CD4-positive, alpha-beta memory T cell (primary cell): Measurements from ENCODE around the gene GDPGP1. TPM values are rescaled to one million over a fixed set of nuclear protein-coding genes. Genes with fewer than 3 reads are reported as not detected.

Source experiments
- CTCF ChIA-PET: fragments of 350-600 bp; sonication (Branson Sonifier 250); formaldehyde crosslinking; loops from one replicate; lab custom pipeline; 2021; ENCODE audit warnings: inconsistent platforms; ENCODE audit not compliant: partially characterized antibody; lab: Charles Lee
- POLR2A ChIA-PET: fragments of 350-600 bp; sonication (Branson Sonifier 250); formaldehyde crosslinking; loops from one replicate; lab custom pipeline; 2021; ENCODE audit not compliant: partially characterized antibody; lab: Charles Lee
- DNase-seq, 5 donors: peaks; one replicate each; pipeline versions ENCODE4 v3.0.0 to v3.0.0-alpha.2; 2020 to 2022; ENCODE audit warnings: mixed read lengths in 1 of 5
- H3K27ac ChIP-seq: one replicate; pipeline ENCODE4 v1.7.0; 2013; ENCODE audit warnings: low read depth, low read length
- H3K27me3 ChIP-seq: 2 replicates; pipeline ENCODE4 v1.7.0; 2013; ENCODE audit warnings: mild to moderate bottlenecking, low read length, moderate library complexity; ENCODE audit not compliant: insufficient read depth
- H3K36me3 ChIP-seq: 2 replicates; pipeline ENCODE4 v1.7.0; 2013; ENCODE audit warnings: mild to moderate bottlenecking, low read length, moderate library complexity; ENCODE audit not compliant: insufficient read depth
- H3K4me1 ChIP-seq: 2 replicates; pipeline ENCODE4 v1.7.0; 2013; ENCODE audit warnings: mild to moderate bottlenecking, low read length, moderate library complexity; ENCODE audit not compliant: insufficient read depth
- H3K4me3 ChIP-seq, 2 donors: one replicate each; pipeline ENCODE4 v1.7.0; 2013; ENCODE audit warnings: low read length in 2 of 2, mild to moderate bottlenecking in 1 of 2
- H3K9me3 ChIP-seq, 2 donors: one replicate each; pipeline ENCODE4 v1.7.0; 2013; ENCODE audit warnings: low read length in 2 of 2, control low read depth in 1 of 2; ENCODE audit not compliant: control insufficient read depth in 1 of 2
- H3K27ac Mint-ChIP-seq, 7 donors: one replicate each; pipeline ENCODE4 v1.8.0; 2020 to 2021; ENCODE audit warnings: mixed read lengths in 7 of 7, mild to moderate bottlenecking in 6 of 7, inconsistent platforms in 3 of 7, moderate library complexity in 3 of 7
- H3K27me3 Mint-ChIP-seq, 2 donors: one replicate each; pipeline ENCODE4 v1.8.0; 2020 to 2021; ENCODE audit warnings: mixed read lengths in 2 of 2
- H3K36me3 Mint-ChIP-seq, 2 donors: one replicate each; pipeline ENCODE4 v1.8.0; 2020 to 2021; ENCODE audit warnings: mixed read lengths in 2 of 2, inconsistent platforms in 1 of 2, mild to moderate bottlenecking in 1 of 2
- H3K4me1 Mint-ChIP-seq, 4 donors: one replicate each; pipeline ENCODE4 v1.8.0; 2020 to 2021; ENCODE audit warnings: mixed read lengths in 4 of 4, mild to moderate bottlenecking in 1 of 4
- H3K4me3 Mint-ChIP-seq, 8 donors: one replicate each; pipeline ENCODE4 v1.8.0; 2020 to 2021; ENCODE audit warnings: mixed read lengths in 8 of 8, mild to moderate bottlenecking in 7 of 8, moderate library complexity in 6 of 8, inconsistent platforms in 3 of 8
- H3K9me3 Mint-ChIP-seq, 8 donors: one replicate each; pipeline ENCODE4 v1.8.0; 2020 to 2021; ENCODE audit warnings: mixed read lengths in 8 of 8, mild to moderate bottlenecking in 5 of 8, inconsistent platforms in 3 of 8, moderate library complexity in 1 of 8
- intact Hi-C: fragments of 100-400 bp; cut with micrococcal nuclease; formaldehyde crosslinking; loops from one replicate; pipeline ENCODE4 v1.15.1; 2023
- polyA plus RNA-seq, 2 donors: library from polyadenylated mRNA; unstranded; fragments of 300-500 nt; fragmentation: Illumina TruSeq; gene quantifications; one replicate each; pipeline ENCODE4 v1.2.3, GENCODE V29; 2021
- total RNA-seq, 2 experiments: library from RNA; stranded (reverse); gene quantifications; one replicate each; pipeline ENCODE4 v1.2.3, GENCODE V29; 2021

GDPGP1 gene
- total and polyA plus RNA-seq, 4 experiments from 2014 or later = 0.58 to 15.0 (median 6.0) TPM

DNA sequence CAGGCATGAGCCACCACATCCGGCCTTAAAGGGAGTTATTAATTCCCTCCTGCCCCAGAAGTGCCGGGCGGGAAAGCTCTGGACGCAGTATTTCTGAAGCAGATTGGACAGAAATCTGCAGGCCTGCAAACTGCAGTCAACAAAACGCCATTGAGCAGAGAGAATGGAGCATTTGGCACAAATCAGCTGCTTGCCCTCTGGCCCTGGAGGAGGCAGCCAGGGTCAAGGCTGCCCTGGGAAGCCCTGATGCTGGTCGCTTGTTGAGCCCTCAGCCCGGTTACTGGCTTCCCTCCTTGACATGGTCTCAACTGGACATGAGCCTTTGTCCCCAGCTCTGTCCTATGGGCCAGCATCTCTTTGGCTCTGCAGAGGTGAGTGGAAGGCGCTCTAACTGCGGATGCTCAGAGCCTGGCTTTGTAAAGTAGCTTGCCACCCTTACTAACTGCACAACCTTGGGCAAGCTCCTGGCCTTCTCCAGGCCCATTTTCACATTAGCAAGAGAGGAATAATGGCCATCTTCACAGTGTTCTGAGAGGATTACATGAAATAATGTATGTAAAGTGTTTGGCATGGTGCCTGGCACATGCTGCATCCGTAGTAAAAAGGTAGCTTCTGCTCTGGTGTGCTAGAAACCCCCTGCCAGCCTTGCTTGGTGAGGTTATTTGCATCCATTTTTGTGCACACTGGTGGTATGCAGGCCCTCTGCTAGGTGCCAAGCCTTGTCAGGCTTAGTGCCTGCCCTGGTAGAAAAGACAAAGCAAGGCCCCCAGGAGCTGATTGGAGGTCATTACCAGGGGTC is 28.8 kb upstream of the GDPGP1 start:
- intact Hi-C loops = no loop called here
- no peak overlapping the region for H3K4me3 Mint-ChIP-seq
- CTCF ChIA-PET = interaction anchor here (1.2 to 3.8 kb wide), 3 partner anchors 14 to 59 kb away, joined by 3 to 14 read pairs (median 4); no protein-coding TSS in a partner anchor

DNA sequence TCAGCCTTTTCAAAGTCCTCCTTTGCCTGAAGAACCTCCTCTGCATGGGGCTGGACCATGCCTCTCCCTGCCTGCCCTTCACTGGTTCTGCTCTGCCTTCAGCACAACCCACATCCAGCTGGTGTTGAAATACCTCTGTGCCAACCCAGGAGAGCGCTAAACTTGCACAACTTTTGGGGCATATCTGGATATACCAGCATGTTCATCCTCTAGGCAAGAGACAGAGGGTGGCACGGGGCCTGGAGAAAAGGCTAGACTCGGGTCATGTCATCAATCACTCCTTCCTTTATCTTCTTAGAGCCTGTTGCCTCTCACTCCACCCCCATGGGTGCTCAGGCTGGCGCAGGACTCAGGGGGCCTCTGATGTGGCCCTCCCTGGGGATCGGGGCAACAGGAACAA is 28.1 kb upstream of the GDPGP1 start:
- CTCF ChIA-PET = interaction anchor here (1.2 to 3.8 kb wide), 2 partner anchors 13 to 15 kb away, joined by 4 to 14 read pairs; no protein-coding TSS in a partner anchor
- POLR2A ChIA-PET = interaction anchor here (7.5 kb wide), 1 partner anchor 25 kb away, joined by 130 read pairs; the partner anchor contains the start of genes CIB1 and GDPGP1
- Histone ChIP-seq H3K4me1 (peaks cover 32% of the 10 kb centered on the region), H3K27me3 (no peaks in the 10 kb centered on the region), H3K9me3 (no peaks in the 10 kb centered on the region), H3K27ac (no peak overlapping the region), H3K36me3 (no peaks in the 10 kb centered on the region), H3K4me3 (no peak overlapping the region)
- no peak for DNase-seq
- Mint-ChIP-seq H3K4me1 (peaks cover 22 to 39% (median 31%) of the 10 kb centered on the region in 4 donors), H3K4me3 (peak overlapping the region in 2 of 8 donors; percentile 10 to 29), H3K27me3 (no peaks in the 10 kb centered on the region), H3K9me3 (no peaks in the 10 kb centered on the region), H3K36me3 (peaks cover 0 to 8% of the 10 kb centered on the region in 2 donors), H3K27ac (no peak overlapping the region)
- intact Hi-C loops = no loop called here

More for the DNA sequence above, 28.8 kb upstream of the GDPGP1 start:
- Histone ChIP-seq H3K9me3 (no peaks in the 10 kb centered on the region), H3K27ac (no peak overlapping the region), H3K4me3 (no peak overlapping the region), H3K4me1 (peaks cover 34% of the 10 kb centered on the region), H3K27me3 (no peaks in the 10 kb centered on the region), H3K36me3 (no peaks in the 10 kb centered on the region)
- POLR2A ChIA-PET = interaction anchor here (7.5 kb wide), 1 partner anchor 26 kb away, joined by 130 read pairs; the partner anchor contains the start of genes CIB1 and GDPGP1
- Mint-ChIP-seq H3K36me3 (peaks cover 0 to 7% of the 10 kb centered on the region in 2 donors), H3K9me3 (no peaks in the 10 kb centered on the region), H3K4me1 (peaks cover 18 to 38% (median 30%) of the 10 kb centered on the region in 4 donors), H3K27ac (no peak overlapping the region), H3K27me3 (no peaks in the 10 kb centered on the region)
- no peak for DNase-seq

DNA sequence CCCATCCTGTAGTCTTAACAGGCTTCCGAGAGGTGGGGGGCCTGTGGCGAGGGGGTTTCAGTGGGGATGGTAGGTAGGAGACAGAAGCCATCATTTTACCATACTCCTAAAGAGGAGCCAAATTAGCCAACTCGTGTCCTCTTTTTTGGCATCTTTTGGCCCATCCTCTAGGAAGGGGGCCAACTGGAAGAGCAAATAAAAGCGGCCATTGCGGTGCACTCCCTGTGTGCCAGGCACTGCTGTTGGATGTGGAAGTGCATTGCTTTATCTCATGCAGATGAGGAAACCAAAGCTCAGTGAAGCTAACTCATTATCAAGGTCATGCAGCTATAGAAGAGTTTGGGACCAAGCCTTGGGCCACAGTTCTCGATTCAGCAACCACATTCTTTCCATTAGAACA is 26.8 kb upstream of the GDPGP1 start:
- H3K27ac Mint-ChIP-seq = no peak overlapping the region
- H3K36me3 ChIP-seq = no peaks in the 10 kb centered on the region

DNA sequence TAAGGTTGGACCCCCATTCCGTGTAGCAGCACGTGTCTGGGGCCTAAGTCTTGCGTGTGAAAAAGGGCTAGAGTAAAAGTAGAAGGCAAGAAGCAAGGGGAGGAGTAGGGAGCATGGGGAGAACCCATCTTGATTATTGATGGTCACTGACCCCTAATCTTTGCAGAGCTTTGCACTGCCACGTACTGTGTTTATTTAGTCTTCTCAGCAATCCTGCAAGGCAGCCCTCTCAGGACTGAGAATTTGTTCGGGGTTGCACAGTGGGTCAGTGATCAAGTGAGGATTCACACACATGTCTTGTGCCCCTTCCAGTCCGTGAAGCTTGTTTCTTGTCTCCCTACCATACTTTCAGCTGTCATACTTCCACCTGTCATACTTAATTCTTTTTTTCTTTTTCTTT is 25.7 kb upstream of the GDPGP1 start:
- POLR2A ChIA-PET = interaction anchor here (1.9 to 2.2 kb wide), 2 partner anchors 23 to 25 kb away, joined by 5 to 6 read pairs; partner anchors contain the start of gene CIB1
- H3K9me3 ChIP-seq = no peaks in the 10 kb centered on the region
- Mint-ChIP-seq H3K4me1 (peaks cover 17 to 36% (median 30%) of the 10 kb centered on the region in 4 donors), H3K36me3 (peaks cover 0 to 6% of the 10 kb centered on the region in 2 donors), H3K27me3 (no peaks in the 10 kb centered on the region), H3K9me3 (no peaks in the 10 kb centered on the region), H3K27ac (no peak overlapping the region), H3K4me3 (no peak overlapping the region)
- H3K4me3 ChIP-seq = no peak overlapping the region
- H3K27ac ChIP-seq = no peak overlapping the region
- no peak for DNase-seq
- peaks cover 22% of the 10 kb centered on the region for H3K4me1 ChIP-seq
- intact Hi-C loops = no loop called here
- H3K27me3 ChIP-seq = no peaks in the 10 kb centered on the region
- no peaks in the 10 kb centered on the region for H3K36me3 ChIP-seq
- CTCF ChIA-PET = interaction anchor here (0.6 to 3.8 kb wide), 3 partner anchors 10 to 78 kb away, joined by 3 to 14 read pairs (median 3); no protein-coding TSS in a partner anchor

More for the DNA sequence above, 26.8 kb upstream of the GDPGP1 start:
- Mint-ChIP-seq H3K9me3 (no peaks in the 10 kb centered on the region), H3K27me3 (no peaks in the 10 kb centered on the region), H3K4me1 (peaks cover 23 to 45% (median 38%) of the 10 kb centered on the region in 4 donors), H3K4me3 (no peak overlapping the region), H3K36me3 (peaks cover 0 to 8% of the 10 kb centered on the region in 2 donors)
- Histone ChIP-seq H3K4me3 (no peak overlapping the region), H3K9me3 (no peaks in the 10 kb centered on the region), H3K4me1 (peaks cover 32% of the 10 kb centered on the region), H3K27ac (no peak overlapping the region), H3K27me3 (no peaks in the 10 kb centered on the region)
- POLR2A ChIA-PET = interaction anchor here (2.2 kb wide), 1 partner anchor 24 kb away, joined by 5 read pairs; no protein-coding TSS in a partner anchor
- CTCF ChIA-PET = interaction anchor here (1.2 to 3.8 kb wide), 2 partner anchors 12 to 26 kb away, joined by 3 to 14 read pairs; partner anchors contain the start of genes CIB1 and GDPGP1
- intact Hi-C loops = no loop called here
- no peak for DNase-seq

DNA sequence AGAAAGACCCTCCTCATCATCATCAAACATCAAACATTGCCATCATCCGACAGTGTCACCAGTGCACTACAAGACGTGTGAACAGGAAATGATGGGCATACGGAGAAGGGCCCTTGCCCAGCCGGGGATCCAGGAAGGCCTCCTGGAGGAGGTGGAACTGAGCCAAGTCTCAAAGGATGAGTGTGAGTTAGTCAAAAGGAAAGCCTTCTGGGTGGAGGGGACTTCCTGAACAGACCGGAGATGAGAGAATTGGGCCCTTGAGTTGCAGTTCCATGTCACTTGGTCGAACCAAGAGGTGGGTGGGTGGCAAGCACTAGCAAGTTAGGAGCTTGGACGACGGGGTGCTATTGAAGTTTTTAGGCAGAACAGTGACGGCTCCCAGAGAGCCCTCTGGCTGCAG is 24.4 kb upstream of the GDPGP1 start:
- no peaks in the 10 kb centered on the region for H3K9me3 ChIP-seq
- H3K27ac Mint-ChIP-seq = peak overlapping the region in 6 of 7 donors; percentile 38 to 84 (median 48)
- H3K4me1 ChIP-seq = peaks cover 22% of the 10 kb centered on the region
- DNase-seq = no peak
- intact Hi-C loops = no loop called here
- no peaks in the 10 kb centered on the region for H3K36me3 ChIP-seq
- H3K27me3 Mint-ChIP-seq = no peaks in the 10 kb centered on the region
- CTCF ChIA-PET = interaction anchor here (1.2 kb wide), 1 partner anchor 20 kb away, joined by 3 read pairs; no protein-coding TSS in a partner anchor
- H3K36me3 Mint-ChIP-seq = peaks cover 0 to 6% of the 10 kb centered on the region in 2 donors
- H3K4me3 Mint-ChIP-seq = peak overlapping the region in 3 of 8 donors; percentile 15 to 60 (median 43)
- H3K4me1 Mint-ChIP-seq = peaks cover 17 to 40% (median 32%) of the 10 kb centered on the region in 4 donors
- no peak overlapping the region for H3K4me3 ChIP-seq
- POLR2A ChIA-PET = interaction anchor here (1.7 to 2.2 kb wide), 3 partner anchors 9 to 24 kb away, joined by 4 to 6 read pairs (median 5); partner anchors contain the start of genes CIB1 and SEMA4B
- no peak overlapping the region for H3K27ac ChIP-seq
- no peaks in the 10 kb centered on the region for H3K27me3 ChIP-seq
- H3K9me3 Mint-ChIP-seq = no peaks in the 10 kb centered on the region

DNA sequence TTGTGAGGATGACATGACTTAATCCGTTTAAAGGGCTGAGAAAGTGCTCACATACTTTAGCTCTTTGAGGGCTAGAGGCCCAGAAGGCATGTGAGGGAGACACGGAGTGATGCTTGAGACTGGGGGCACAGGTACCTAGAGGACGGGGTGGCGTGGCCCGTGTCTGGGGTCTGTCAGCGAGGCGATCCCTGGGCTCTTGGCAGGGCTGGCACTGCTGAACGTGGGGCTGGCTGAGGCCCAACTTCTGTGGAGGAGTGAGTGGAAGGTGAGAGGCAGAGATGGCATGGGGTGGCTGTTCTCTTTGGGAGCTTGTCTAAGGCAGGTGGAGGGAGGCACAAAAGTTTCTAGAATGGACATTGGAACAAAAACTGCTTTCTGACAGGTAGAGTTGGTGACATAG is 23.4 kb upstream of the GDPGP1 start:
- H3K36me3 Mint-ChIP-seq = peaks cover 0 to 6% of the 10 kb centered on the region in 2 donors
- peaks cover 19 to 41% (median 33%) of the 10 kb centered on the region in 4 donors for H3K4me1 Mint-ChIP-seq
- DNase-seq = no peak
- Histone ChIP-seq H3K36me3 (no peaks in the 10 kb centered on the region), H3K27me3 (no peaks in the 10 kb centered on the region), H3K27ac (no peak overlapping the region), H3K9me3 (no peaks in the 10 kb centered on the region), H3K4me3 (no peak overlapping the region), H3K4me1 (peaks cover 22% of the 10 kb centered on the region)
- ChIA-PET CTCF (no interaction called here), POLR2A (interaction anchor here (1.7 kb wide), 1 partner anchor 10 kb away, joined by 4 read pairs; the partner anchor contains the start of gene SEMA4B)
- peak overlapping the region in 5 of 7 donors; percentile 37 to 90 (median 70) for H3K27ac Mint-ChIP-seq
- H3K4me3 Mint-ChIP-seq = peak overlapping the region in 2 of 8 donors; percentile 15 to 44
- intact Hi-C loops = no loop called here
- no peaks in the 10 kb centered on the region for H3K9me3 Mint-ChIP-seq
- no peaks in the 10 kb centered on the region for H3K27me3 Mint-ChIP-seq
